Mesendoderm (in vitro differentiated cells): Measurements from ENCODE around the gene TMEM132D.

Source experiments
- DNase-seq: peaks from one replicate; pipeline ENCODE4 v3.0.0; 2013
- H2AK5ac ChIP-seq: 2 replicates; pipeline ENCODE4 v1.6.1; 2013; ENCODE audit warnings: low read length, inconsistent platforms
- H2BK120ac ChIP-seq: 2 replicates; pipeline ENCODE4 v1.6.1; 2013; ENCODE audit warnings: low read depth, mild to moderate bottlenecking, low read length, moderate library complexity, mixed read lengths
- H2BK15ac ChIP-seq: replicated peaks from 2 replicates; pipeline ENCODE4 v1.6.1; 2013; ENCODE audit warnings: low read depth, mild to moderate bottlenecking, moderate library complexity
- H2BK5ac ChIP-seq: 2 replicates; pipeline ENCODE4 v1.6.1; 2013; ENCODE audit warnings: low read length, inconsistent platforms
- H3K18ac ChIP-seq: 2 replicates; pipeline ENCODE4 v1.6.1; 2013; ENCODE audit warnings: mild to moderate bottlenecking, low read length, mixed read lengths
- H3K23ac ChIP-seq: one replicate; pipeline ENCODE4 v1.6.1; 2013; ENCODE audit warnings: low read length
- H3K27ac ChIP-seq: 2 replicates; pipeline ENCODE4 v1.5.1; 2013; ENCODE audit warnings: low read depth, mild to moderate bottlenecking, inconsistent platforms, low read length, moderate library complexity
- H3K27me3 ChIP-seq: 2 replicates; pipeline ENCODE4 v1.6.1; 2013; ENCODE audit warnings: low read length, control low read depth, mild to moderate bottlenecking, inconsistent platforms; ENCODE audit not compliant: insufficient read depth, poor library complexity
- H3K36me3 ChIP-seq: 2 replicates; pipeline ENCODE4 v1.6.1; 2013; ENCODE audit warnings: low read length, inconsistent platforms; ENCODE audit not compliant: control insufficient read depth, insufficient read depth
- H3K4ac ChIP-seq: one replicate; pipeline ENCODE4 v1.6.1; 2013; ENCODE audit warnings: low read depth, mild to moderate bottlenecking, low read length, moderate library complexity
- H3K4me1 ChIP-seq: 2 replicates; pipeline ENCODE4 v1.6.1; 2013; ENCODE audit warnings: low read depth, low read length, inconsistent platforms; ENCODE audit not compliant: control insufficient read depth
- H3K4me2 ChIP-seq: 2 replicates; pipeline ENCODE4 v1.6.1; 2013; ENCODE audit warnings: low read length
- H3K4me3 ChIP-seq: 2 replicates; pipeline ENCODE4 v1.5.1; 2013; ENCODE audit warnings: mild to moderate bottlenecking, low read length
- H3K56ac ChIP-seq: one replicate; pipeline ENCODE4 v1.6.1; 2013; ENCODE audit warnings: low read length
- H3K79me1 ChIP-seq: 2 replicates; pipeline ENCODE4 v1.6.1; 2013; ENCODE audit warnings: low read length, inconsistent platforms
- H3K79me2 ChIP-seq: 2 replicates; pipeline ENCODE4 v1.6.1; 2013; ENCODE audit warnings: mild to moderate bottlenecking, low read length; ENCODE audit not compliant: control insufficient read depth, insufficient read depth
- H3K9ac ChIP-seq: 2 replicates; pipeline ENCODE4 v1.6.1; 2013; ENCODE audit warnings: low read length, inconsistent platforms
- H4K5ac ChIP-seq: one replicate; pipeline ENCODE4 v1.6.1; 2013; ENCODE audit warnings: low read length
- H4K8ac ChIP-seq: one replicate; pipeline ENCODE4 v1.6.1; 2013; ENCODE audit warnings: low read depth, mild to moderate bottlenecking, control low read depth, low read length, moderate library complexity
- WGBS: extraction: QIAGEN DNeasy Blood & Tissue Kit; methylation state at CpG from one replicate; pipeline ENCODE4 v1.1.7; 2013; ENCODE audit warnings: low lambda C conversion rate, missing lambda C conversion rate; ENCODE audit not compliant: insufficient coverage; ENCODE audit errors: extremely low coverage; 5-methylcytosine and 5-hydroxymethylcytosine counted together

The TMEM132D gene

DNA sequence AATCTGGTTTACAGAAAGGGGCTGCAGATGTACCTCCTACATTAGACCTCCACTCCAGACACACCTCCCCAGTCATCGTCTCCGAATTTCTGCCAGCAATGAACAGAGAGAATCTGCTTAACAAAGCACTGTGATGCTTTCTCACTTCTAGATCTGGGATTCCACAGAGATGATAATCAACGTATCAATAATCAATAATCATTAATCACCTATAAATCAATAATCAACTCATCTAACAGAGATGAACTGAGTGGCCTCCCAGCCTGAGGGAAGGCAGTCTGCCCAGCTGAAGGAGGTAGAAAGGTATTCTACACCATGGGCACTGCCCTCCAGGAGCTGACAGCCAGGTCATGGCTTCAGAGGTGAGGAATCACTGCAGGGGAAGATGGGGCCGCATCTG, 183.2 kb downstream of the TMEM132D start:
- H2AK5ac ChIP-seq: no peak overlapping the region
- no peak overlapping the region for H3K18ac ChIP-seq
- no peak overlapping the region for H4K8ac ChIP-seq
- no peaks in the 10 kb centered on the region for H3K36me3 ChIP-seq
- WGBS: no CpG with 5 or more reads among the region's 4 CpGs
- no peak overlapping the region for H3K4me3 ChIP-seq
- no peaks in the 10 kb centered on the region for H3K27me3 ChIP-seq
- H3K4me1 ChIP-seq: no peaks in the 10 kb centered on the region
- H3K79me1 ChIP-seq: no peaks in the 10 kb centered on the region
- H3K4ac ChIP-seq: no peak overlapping the region
- H3K9ac ChIP-seq: no peak overlapping the region
- DNase-seq: no peak
- no peak overlapping the region for H2BK120ac ChIP-seq
- no peak overlapping the region for H2BK5ac ChIP-seq
- no peak overlapping the region for H3K4me2 ChIP-seq
- no peak overlapping the region for H2BK15ac ChIP-seq
- no peak overlapping the region for H3K27ac ChIP-seq
- no peak overlapping the region for H3K56ac ChIP-seq
- H4K5ac ChIP-seq: no peak overlapping the region
- H3K79me2 ChIP-seq: no peaks in the 10 kb centered on the region
- H3K23ac ChIP-seq: no peak overlapping the region

DNA sequence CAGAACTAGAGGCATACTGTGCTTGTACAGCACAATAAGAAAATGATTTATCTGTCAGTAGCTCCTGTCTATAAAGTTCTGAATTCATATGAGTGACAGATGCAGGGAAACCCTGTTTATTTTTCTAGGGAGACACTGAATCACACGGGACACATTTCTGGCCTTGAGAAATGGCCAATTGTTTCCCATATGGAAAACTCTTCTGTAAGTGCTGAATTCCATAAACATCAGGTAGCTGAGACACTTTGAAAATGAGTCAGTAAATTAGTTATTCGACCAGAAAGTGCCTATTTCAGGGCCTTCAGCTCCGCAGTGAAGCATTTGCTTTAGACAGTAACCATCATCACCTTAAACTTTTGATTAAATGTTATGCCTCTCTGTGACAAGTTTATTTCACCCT, 184.4 kb downstream of the TMEM132D start:
- Histone ChIP-seq H3K18ac (no peak overlapping the region), H3K27me3 (no peaks in the 10 kb centered on the region), H3K4me1 (no peaks in the 10 kb centered on the region), H3K4ac (no peak overlapping the region), H2AK5ac (no peak overlapping the region), H3K36me3 (no peaks in the 10 kb centered on the region), H2BK15ac (no peak overlapping the region), H3K27ac (no peak overlapping the region), H2BK5ac (no peak overlapping the region), H3K56ac (no peak overlapping the region), H4K5ac (no peak overlapping the region), H3K79me1 (no peaks in the 10 kb centered on the region), H2BK120ac (no peak overlapping the region), H3K4me3 (no peak overlapping the region), H3K9ac (no peak overlapping the region), H4K8ac (no peak overlapping the region), H3K23ac (no peak overlapping the region), H3K79me2 (no peaks in the 10 kb centered on the region), H3K4me2 (no peak overlapping the region)
- DNase-seq: peak; percentile 49
- WGBS: no CpG with 5 or more reads among the region's 3 CpGs

DNA sequence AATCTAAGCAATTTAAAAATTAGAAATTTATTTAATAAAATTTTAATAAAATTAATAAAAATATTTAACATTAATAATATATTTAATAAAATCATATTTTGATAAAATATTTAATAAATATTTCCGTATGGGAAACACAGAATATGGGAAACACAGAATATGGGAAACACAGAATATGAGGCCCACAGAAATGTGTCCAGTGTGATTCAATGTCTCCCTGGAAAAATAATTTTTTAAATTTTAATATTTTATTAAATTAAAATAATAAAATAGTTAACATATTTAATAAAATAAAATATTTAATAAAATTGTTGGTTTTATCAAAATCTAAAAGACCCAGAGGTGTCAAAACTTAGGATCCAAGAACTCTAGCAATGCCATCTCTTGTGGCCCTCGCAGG, 186.4 kb downstream of the TMEM132D start:
- H3K23ac ChIP-seq: no peak overlapping the region
- H3K4me1 ChIP-seq: no peaks in the 10 kb centered on the region
- no peak overlapping the region for H2AK5ac ChIP-seq
- no peak overlapping the region for H3K4me2 ChIP-seq
- no peak overlapping the region for H2BK120ac ChIP-seq
- H3K4me3 ChIP-seq: no peak overlapping the region
- no peaks in the 10 kb centered on the region for H3K79me2 ChIP-seq
- H2BK15ac ChIP-seq: no peak overlapping the region
- no peaks in the 10 kb centered on the region for H3K79me1 ChIP-seq
- DNase-seq: no peak
- no peak overlapping the region for H3K4ac ChIP-seq
- H2BK5ac ChIP-seq: no peak overlapping the region
- H3K27me3 ChIP-seq: no peaks in the 10 kb centered on the region
- H3K56ac ChIP-seq: no peak overlapping the region
- H4K5ac ChIP-seq: no peak overlapping the region
- H4K8ac ChIP-seq: no peak overlapping the region
- H3K27ac ChIP-seq: no peak overlapping the region
- no CpG with 5 or more reads among the region's 2 CpGs for WGBS
- no peaks in the 10 kb centered on the region for H3K36me3 ChIP-seq
- no peak overlapping the region for H3K18ac ChIP-seq
- H3K9ac ChIP-seq: no peak overlapping the region

GRCh38 chr12:129716825-129717224, 187.0 kb downstream of the TMEM132D start:
- Histone ChIP-seq H3K4me1 (no peaks in the 10 kb centered on the region), H4K5ac (no peak overlapping the region), H2AK5ac (no peak overlapping the region), H4K8ac (no peak overlapping the region), H3K18ac (no peak overlapping the region), H3K36me3 (no peaks in the 10 kb centered on the region), H2BK120ac (no peak overlapping the region), H3K79me2 (no peaks in the 10 kb centered on the region), H3K56ac (no peak overlapping the region), H3K4me2 (no peak overlapping the region), H3K9ac (no peak overlapping the region), H3K27ac (no peak overlapping the region), H3K79me1 (no peaks in the 10 kb centered on the region), H3K27me3 (no peaks in the 10 kb centered on the region), H3K23ac (no peak overlapping the region), H3K4me3 (no peak overlapping the region), H2BK15ac (no peak overlapping the region), H2BK5ac (no peak overlapping the region), H3K4ac (no peak overlapping the region)
- WGBS: no CpG with 5 or more reads among the region's 9 CpGs
- no peak for DNase-seq

DNA sequence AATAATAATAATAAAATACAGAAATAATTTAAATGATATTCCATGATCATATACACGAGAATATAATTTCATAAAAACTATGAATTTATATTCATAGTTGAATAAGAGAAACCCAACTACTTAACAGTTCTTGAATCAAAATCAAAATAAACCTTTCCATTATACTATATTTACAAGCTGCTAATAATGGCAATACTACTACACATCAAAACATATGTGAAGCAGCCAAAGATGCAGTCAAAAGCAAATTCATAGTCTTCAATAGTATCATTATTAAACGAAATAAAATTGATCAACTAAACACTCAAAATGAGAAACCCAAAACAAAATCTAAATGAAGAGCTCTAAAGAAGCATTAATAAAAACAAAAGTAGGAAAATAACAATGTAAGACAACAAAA, 197.1 kb downstream of the TMEM132D start:
- Histone ChIP-seq H2BK15ac (no peak overlapping the region), H3K27ac (no peak overlapping the region), H4K5ac (no peak overlapping the region), H3K79me1 (no peaks in the 10 kb centered on the region), H3K23ac (no peak overlapping the region), H3K9ac (no peak overlapping the region), H2BK5ac (no peak overlapping the region), H2BK120ac (no peak overlapping the region), H3K4me2 (no peak overlapping the region), H3K27me3 (no peaks in the 10 kb centered on the region), H3K4me1 (no peaks in the 10 kb centered on the region), H4K8ac (no peak overlapping the region), H3K36me3 (no peaks in the 10 kb centered on the region), H2AK5ac (no peak overlapping the region), H3K18ac (no peak overlapping the region), H3K56ac (no peak overlapping the region), H3K4me3 (no peak overlapping the region), H3K79me2 (no peaks in the 10 kb centered on the region), H3K4ac (no peak overlapping the region)
- DNase-seq: no peak
- no CpG with 5 or more reads among the region's 2 CpGs for WGBS

DNA sequence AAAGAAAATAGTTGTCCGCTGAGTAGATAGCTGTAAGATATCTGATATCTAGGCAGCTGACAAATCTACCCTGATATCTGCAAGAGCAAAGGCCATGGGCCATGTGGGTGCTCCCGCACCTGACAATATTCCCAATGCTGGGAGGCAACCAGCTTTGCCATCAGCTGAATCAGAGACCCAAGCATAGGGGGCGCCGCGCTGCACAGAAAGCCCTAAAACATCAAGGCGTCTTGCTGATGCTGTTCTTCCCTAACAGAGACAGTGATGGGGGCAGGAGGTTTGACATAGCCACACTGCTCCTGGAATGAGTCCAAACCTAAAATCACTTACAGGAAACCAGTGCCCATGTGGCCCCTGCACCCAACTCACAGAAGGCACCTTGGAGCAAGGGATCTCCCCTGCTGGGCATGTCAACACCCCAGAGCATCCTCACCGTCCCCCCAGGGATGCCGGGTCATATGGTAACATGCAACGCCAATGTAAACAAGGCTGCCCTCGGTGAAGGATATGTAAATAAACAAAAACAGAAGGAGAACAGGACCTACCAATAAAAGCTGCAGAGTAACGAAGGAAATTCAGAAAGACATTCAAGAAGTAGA, 199.5 kb downstream of the TMEM132D start:
- H2BK120ac ChIP-seq: no peak overlapping the region
- H3K56ac ChIP-seq: no peak overlapping the region
- no peak overlapping the region for H2AK5ac ChIP-seq
- no peak overlapping the region for H4K5ac ChIP-seq
- no peak overlapping the region for H2BK5ac ChIP-seq
- no peaks in the 10 kb centered on the region for H3K79me1 ChIP-seq
- WGBS: no CpG with 5 or more reads among the region's 11 CpGs
- H4K8ac ChIP-seq: no peak overlapping the region
- no peak overlapping the region for H3K4me2 ChIP-seq
- no peaks in the 10 kb centered on the region for H3K36me3 ChIP-seq
- H3K18ac ChIP-seq: no peak overlapping the region
- peak; percentile 11 for DNase-seq
- no peaks in the 10 kb centered on the region for H3K27me3 ChIP-seq
- no peak overlapping the region for H3K27ac ChIP-seq
- H2BK15ac ChIP-seq: no peak overlapping the region
- H3K4me3 ChIP-seq: no peak overlapping the region
- H3K23ac ChIP-seq: no peak overlapping the region
- no peak overlapping the region for H3K4ac ChIP-seq
- H3K4me1 ChIP-seq: no peaks in the 10 kb centered on the region
- H3K79me2 ChIP-seq: no peaks in the 10 kb centered on the region
- no peak overlapping the region for H3K9ac ChIP-seq
